Suppressor macrophage treated with lipopolysaccharide for 4 hours (primary cell): ENCODE results near the gene CD55.
A peak's percentile ranks its signal among the peaks of the same experiment; 100 is the strongest.
"Not testable (repeated sequence)": the region's sequence is repeated elsewhere in the genome, so short reads cannot be mapped to it uniquely, and the experiment has no call there.

ENCODE experiments used
- DNase-seq: peaks from one replicate; pipeline ENCODE4 v3.0.0-alpha.2; 2020

Gene CD55

GRCh38 chr1:207306023-207306422 is 15.5 kb upstream of the CD55 start:
- DNase-seq = no peak

GRCh38 chr1:207306603-207307002 is 14.9 kb upstream of the CD55 start:
- DNase-seq = no peak

DNA sequence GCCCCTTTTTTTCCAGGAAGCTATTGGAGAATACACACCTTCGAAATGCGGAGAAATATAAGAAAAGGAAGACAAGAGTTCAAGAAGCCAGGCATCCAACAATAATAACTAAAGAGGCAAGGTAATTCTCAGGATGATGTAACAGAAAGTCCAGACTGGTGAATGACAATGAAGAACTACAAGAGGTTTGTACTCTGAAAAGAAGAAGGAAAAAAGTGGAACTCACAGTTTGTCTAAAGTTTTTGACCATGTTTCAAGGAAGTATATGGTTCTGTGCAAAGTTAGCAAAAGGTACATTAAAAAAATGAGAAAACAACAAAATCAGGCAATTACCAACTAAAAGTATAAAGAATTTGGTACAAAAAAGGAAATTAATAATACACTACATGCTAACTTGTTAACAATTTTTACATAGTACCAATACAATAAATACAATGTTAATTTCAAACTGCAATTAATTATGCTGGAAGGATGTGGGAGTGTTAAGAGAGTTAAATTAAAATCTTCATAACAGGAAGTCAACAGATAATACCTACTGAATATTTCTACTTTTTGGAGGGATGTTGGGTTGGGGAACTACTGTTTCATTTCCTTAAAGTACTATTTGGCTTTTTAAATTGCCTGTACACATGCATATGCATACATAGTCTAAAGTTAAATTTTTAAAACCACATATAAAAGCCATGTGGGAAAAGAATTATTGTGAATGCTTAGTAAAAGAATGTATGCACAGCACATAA is 12.9 kb upstream of the CD55 start:
- no peak for DNase-seq

GRCh38 chr1:207309745-207310273 is 11.7 kb upstream of the CD55 start:
- peak; percentile 60 for DNase-seq

DNA sequence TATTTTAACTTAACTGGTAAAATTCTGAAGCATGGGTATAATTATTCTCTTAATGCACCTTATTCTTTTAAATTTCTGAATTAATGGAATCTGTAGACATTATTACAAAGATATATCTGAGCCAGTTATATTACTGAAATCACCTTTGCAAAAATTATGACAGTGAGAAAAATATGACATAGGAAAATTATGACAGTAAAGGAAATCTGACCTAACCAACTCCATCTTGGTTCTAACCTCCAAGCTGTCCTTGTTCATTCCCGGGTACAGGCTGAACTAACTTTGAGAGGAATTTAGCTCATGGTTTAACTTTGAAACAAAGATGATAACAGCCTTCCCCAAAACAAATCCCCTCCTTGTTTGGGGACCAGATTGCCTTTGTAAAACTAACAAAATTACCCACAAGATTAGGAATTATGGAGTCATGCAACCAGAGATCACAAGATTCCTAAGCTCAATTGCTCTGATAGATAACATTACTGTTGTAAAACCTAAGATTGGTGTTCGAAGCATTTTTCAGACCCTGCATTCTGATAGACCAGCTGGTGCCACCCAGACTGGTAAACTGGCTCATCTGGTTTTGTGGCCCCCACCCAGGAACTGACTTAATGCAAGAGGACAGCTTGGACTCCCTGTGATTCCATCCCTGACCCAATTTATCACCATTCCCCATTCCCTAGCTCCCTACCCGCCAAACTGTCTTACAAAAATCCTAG is 9.4 kb upstream of the CD55 start:
- no peak for DNase-seq

GRCh38 chr1:207312604-207312920 is 8.9 kb upstream of the CD55 start:
- DNase-seq = no peak

- DNase-seq = peak; percentile 32
These were observed 8.3 kb upstream of the CD55 start for GRCh38 chr1:207313131-207313530.

DNA sequence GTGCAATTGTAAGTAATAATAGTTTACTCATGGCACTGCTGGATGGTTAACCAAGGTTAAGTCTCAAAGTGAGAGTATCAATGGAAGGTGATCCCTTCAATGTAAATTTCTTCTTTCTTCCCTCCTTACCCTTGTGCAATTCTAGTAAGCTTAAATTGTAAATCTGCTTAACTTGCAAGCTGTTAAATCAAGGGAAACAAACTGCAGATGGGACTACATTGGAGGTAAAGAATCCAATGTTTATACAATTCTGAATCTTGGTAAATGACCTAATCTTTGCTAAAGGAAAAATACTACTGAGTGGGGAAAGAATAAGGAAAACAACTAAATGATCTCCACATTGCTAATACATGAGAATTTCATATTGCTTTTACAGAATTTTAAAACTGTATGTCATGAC is 6.7 kb upstream of the CD55 start:
- DNase-seq = no peak

DNA sequence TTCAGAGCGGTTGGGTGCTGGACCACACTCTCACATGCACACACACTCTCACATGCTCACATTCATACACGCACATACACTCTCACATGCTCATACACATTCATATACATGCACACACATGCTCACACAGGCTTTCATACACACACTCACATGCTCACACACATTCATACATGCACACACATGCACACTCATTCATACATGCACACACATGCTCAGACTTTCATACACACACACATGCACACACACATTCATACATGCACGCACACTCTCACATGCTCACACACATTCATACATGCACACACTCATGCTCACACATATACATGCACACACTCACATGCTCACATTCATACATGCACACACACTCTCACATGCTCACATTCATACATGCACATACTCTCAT is 6.0 kb upstream of the CD55 start:
- DNase-seq = no peak

- DNase-seq = no peak
These were observed 5.3 kb upstream of the CD55 start for GRCh38 chr1:207316141-207316540.

- DNase-seq = peak; percentile 81
These were observed 4.7 kb upstream of the CD55 start for GRCh38 chr1:207316622-207317391.

- no peak for DNase-seq
These were observed 3.9 kb upstream of the CD55 start for GRCh38 chr1:207317561-207317960.

DNA sequence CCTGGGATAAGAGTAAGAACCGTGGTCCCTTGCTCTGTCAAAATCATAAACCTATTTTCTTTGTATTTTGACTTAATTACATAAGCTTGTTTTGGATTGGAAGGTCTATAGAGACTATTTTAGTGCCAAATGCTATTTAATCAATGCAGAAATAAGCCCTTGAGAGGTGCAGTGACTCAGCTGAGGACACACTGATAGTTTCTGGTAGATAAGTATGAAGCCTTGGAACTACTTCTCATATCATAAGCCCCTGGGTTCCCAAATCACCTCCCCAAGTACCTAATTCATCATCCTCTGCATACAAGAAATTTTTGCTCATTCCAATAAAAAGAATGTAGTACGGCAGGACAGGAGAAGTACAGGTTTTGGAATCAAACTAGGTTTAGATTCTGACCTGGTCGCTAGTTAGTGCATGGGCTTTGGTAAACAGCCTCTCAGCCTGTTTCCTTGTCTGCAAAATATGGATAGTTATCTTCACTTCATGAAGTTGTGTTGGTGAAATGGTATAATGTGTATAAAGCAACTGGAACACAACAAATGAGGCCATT is 3.3 kb upstream of the CD55 start:
- DNase-seq = no peak

DNA sequence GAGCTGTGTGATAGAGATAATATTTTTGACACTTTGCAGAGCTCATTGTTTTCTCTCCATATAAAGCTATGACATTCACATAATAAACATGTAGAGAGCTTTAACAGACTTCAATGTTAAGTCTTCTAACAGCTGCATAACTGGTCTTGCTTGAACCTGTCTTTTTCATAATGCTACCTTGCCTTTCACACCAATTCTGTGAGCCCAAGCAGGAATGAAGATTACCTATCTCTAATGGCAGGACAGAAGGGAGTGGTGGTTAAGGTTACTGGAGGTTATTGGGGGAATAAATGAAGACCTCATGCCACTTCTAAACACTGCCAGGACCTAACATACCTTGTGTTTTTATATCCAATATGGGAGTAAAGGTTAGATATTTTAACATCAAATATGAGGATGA is 2.3 kb upstream of the CD55 start:
- no peak for DNase-seq

- not testable (repeated sequence) for DNase-seq
These were observed 1.4 kb upstream of the CD55 start for GRCh38 chr1:207320105-207320504.

DNA sequence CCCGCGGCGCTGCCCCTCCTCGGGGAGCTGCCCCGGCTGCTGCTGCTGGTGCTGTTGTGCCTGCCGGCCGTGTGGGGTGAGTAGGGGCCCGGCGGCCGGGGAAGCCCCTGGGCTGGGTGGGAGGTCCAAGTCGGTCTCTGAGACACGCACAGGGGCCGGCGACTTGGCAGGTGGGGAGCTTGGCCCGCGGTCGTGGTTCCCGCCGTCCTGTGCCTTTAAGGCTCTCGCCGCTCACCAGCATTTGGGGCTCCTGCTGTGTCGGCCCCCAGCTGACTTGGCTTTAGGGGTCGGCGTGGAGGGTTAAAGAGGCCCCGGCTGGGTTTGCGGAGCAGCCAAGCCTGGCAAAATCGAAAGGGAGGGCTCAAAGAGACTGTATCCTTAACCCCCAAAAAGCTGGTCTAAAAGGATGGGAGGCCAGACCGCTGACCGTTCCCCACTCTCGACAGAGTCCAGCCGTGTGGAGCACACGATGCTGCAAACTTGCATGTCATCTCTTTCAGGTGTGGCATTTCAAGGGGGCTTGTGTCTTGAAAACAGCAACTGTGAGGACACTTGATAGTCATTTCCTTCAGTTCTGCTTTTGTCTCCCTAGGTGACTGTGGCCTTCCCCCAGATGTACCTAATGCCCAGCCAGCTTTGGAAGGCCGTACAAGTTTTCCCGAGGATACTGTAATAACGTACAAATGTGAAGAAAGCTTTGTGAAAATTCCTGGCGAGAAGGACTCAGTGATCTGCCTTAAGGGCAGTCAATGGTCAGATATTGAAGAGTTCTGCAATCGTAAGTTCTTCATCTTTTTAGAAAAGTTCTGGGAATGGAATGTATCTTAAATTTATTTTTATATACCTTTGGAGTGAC is 540 bp downstream of the CD55 start:
- peak; percentile 29 for DNase-seq

- DNase-seq = no peak
These were observed 2.1 kb downstream of the CD55 start for GRCh38 chr1:207323425-207324225.

DNA sequence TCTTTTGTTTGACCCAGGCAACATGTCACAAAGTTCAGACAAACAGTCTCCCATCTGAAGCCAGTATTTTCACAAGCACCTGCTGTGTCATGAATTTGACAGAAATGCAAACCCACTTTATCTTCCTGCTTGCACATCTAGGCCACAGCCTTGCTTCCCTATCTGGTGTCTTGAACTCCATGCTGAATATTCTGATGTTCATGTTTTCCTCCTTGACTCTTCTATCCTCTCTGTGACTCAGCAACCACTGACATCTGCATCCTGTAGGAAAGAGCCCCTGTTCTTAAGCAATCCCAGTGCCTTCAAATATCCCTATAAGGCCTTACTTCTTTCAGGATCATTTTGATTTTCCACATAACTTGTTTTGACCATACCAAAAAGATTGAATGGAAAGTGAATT is 6.5 kb downstream of the CD55 start:
- peak; percentile 46 for DNase-seq

DNA sequence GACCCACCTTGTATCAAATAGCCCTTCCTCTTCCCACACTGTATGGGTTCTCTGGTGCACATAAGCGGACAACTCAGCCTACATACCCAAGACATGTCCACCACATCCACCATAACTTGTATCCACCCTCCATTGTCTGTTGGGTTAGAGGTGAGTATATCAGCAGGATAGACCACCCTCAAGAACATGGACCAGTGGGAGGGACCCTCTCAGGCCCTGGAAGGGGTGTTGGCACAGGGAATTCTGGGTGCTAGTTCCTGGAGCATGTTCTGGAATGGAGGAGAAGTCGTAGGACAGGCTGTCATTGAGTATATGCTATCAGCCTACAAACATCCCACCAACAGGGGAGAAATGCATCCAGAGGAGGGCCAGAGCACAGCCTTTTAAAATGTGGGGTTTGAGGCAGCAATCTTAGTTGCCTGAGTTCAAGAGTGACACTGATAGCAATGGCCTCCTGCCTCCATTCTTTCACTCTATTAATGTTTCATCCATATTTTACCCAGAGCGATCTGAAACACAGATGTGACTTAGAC is 7.5 kb downstream of the CD55 start:
- DNase-seq = no peak

DNA sequence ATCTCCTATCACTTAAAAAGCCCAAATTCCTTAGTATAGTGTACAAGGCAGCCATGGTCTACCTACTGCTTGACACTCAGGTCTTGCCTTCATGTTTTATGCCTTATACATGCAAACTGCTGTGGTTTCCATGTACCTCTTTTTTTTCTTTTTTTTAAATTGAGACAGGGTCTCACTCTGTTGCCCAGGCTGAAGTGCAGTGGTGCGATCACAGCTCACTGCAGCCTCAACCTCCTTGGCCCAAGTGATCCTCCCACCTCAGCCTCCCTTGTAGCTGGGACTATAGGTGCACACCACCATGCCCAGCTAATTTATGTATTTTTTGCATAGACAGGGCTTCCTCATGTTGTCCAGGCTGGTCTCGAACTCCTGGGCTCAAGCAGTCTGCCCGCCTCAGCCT is 8.0 kb downstream of the CD55 start:
- DNase-seq = no peak

GRCh38 chr1:207330011-207330710 is 8.7 kb downstream of the CD55 start:
- no peak for DNase-seq
